GM08714 (cell line): Measurements from ENCODE around the gene CEACAM20.

Experiments
- H3K4me3 ChIP-seq: fragments of 200-500 bp; sonication (Bioruptor generic); 2 replicates; pipeline ENCODE4 v1.5.1; 2014; ENCODE audit warnings: mild to moderate bottlenecking, low read length, inconsistent platforms
- ZNF274 ChIP-seq: IDR thresholded peaks from 2 replicates; pipeline ENCODE4 v1.6.1; 2012; ENCODE audit warnings: mild to moderate bottlenecking, low read depth, low read length

Gene CEACAM20

GRCh38 chr19:44530777-44531176 lies 1.3 kb upstream of the CEACAM20 start:
- TF ChIP-seq ZNF274 = no peak
- no peak overlapping the region for H3K4me3 ChIP-seq

DNA sequence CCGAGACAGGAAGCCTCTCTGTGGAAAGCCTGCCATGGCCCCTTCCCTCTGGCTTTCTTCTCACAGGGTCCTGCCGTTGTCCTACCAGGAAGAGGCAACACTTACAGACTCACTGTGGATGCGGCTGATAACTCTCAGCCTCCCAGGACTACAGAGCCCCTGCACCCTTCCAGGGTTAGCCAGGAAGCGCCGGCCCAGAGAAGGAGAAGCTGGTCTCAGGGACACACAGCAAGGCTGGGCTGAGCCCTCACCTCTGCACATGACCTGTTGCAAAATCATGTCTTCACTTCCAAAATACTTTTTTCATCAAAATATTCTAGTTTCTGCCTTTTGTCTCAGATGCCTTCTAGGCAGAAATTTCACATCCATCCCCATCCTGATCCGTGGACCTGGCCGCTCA lies 1.9 kb downstream of the CEACAM20 start:
- no peak for TF ChIP-seq ZNF274

DNA sequence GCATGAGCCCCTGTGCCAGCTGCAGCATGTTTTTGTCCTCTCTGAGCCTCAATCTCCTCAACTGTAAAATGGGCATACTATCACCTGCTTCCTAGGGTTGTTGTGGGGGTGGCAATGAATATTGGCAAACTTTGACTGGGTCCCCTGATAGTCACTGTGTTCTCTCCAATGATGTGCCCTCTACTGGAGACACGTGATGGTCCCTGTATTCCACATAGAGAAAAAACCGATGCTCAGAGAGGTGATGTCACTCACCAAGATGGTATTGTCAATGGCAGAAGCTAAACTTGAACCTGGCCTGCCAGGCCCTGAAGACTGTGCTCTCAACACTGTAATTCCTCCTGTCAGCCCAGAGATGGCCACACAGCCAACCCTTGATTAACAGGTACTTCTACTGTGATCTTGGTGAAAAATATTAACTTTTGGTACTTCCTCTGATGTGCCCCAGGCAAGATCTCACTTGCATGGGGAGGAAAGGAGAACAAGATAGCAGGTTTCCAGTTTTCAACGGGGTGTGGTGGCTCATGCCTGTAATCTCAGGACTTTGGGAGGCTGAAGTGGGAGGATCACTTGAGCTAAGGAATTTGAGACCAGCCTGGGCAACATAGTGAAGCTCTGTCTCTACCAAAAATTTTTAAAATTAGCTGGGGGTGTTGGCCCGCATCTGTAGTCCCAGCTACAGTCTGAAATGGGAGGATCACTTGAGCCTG lies 3.6 kb downstream of the CEACAM20 start:
- TF ChIP-seq ZNF274 = no peak
- no peak overlapping the region for H3K4me3 ChIP-seq

More for the DNA sequence above, 1.9 kb downstream of the CEACAM20 start:
- no peak overlapping the region for H3K4me3 ChIP-seq

DNA sequence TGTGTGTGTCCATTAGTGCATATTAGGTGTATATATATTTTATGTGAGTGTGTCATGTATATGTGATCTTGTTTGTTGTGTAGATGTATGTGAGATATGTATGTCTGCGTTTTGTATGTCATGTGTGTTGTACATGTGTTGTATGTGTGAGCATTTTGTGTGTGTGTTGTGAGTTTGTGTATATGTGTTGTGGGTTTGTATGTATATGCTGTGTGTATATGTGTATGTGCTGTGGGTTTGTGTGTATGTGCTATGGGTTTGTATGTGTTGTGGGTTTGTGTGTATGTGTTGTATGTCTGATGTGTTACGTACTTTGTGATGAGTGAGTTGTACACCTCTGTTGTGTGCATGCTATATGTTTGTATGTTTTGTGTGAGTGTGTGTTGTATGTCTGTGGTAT lies 8.1 kb downstream of the CEACAM20 start:
- H3K4me3 ChIP-seq = no peak overlapping the region
- no peak for TF ChIP-seq ZNF274

DNA sequence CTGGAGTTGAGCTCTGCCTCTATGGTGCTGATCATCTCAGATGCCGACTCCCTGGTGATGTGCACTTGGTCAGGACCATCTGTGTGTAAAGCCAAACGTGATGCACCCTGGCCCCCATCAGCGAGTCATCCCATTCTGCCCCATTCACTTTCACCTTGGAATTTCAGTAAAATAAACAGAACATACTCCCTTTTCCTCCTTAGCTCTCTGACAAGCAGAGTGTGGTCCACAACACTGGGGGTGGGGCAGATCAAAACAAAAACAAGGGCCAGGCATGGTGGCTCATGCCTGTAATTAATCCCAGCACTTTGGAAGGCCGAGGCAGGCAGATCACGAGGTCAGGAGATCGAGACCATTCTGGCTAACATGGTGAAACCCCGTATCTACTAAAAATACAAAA lies 12.3 kb downstream of the CEACAM20 start:
- no peak for TF ChIP-seq ZNF274

GRCh38 chr19:44515907-44516306 lies 13.6 kb downstream of the CEACAM20 start:
- no peak overlapping the region for H3K4me3 ChIP-seq
- TF ChIP-seq ZNF274 = no peak

More for the DNA sequence above, 12.3 kb downstream of the CEACAM20 start:
- no peak overlapping the region for H3K4me3 ChIP-seq

- no peak overlapping the region for H3K4me3 ChIP-seq
- no peak for TF ChIP-seq ZNF274
Measured at GRCh38 chr19:44515031-44515430, 14.4 kb downstream of the CEACAM20 start.

DNA sequence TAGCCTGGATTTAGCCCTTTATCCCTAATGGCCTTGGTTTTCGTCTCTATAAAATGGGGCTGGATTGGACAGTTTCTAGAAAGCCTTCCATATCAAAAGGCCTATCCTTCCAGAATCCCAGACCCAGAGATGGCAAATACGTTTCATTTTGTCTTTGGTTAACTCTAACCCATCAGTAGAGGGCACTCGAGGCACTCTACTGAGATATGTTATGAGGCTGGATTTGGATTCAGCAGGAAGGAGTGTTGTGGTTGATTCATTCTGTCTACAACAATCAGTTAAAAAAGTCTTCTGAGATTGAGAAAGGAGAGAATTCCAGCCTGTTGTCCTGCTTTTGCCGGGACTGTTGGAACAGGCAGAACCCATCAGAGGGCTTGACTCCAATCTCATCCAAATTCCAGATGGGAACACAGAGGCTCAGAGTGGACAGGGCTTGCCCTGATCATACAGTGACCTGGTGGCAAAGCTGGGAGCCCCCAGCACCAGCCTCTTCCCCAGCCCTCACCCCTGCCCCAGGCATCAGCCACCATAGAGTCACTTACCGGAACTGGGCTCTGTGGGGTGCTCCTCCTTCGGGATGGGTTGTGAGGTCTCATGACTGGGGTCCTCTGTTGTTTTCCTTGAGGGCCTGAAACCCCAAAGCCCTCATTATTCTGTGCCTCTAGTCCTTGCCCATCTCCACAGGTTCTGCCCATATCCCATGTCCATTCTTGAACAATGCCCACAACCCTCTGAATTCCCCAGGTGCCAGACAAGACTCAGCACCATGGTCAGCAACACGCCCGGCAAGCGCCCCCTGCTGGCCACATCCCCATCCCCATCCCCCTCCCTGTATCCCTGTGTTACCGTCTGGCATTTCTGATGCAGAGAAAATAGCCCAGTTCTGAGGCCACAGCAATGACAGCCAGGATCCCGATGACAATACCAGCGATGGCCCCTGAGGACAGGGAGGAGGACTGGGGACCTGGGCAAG lies 16.9 kb downstream of the CEACAM20 start:
- no peak overlapping the region for H3K4me3 ChIP-seq
- TF ChIP-seq ZNF274 = no peak

DNA sequence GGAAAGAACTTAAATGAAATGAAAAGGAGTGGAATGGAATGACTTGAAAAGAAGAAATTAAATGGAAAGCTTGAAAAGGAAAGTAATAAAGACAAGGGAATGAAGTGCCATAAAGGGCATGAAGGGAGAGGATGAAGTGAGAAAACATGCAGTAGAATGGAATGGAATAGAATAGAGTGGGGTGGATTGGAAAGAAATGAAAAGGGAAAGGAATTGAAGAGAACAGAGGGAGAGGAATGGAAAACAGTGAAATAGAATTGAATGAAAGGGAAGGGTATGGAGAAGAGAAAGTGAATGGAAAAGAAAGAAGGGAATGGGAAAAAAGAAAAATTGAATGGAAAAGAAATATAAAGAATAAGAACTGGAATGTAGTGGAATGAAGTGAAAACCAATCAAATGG lies 20.0 kb downstream of the CEACAM20 start:
- no peak for TF ChIP-seq ZNF274
- no peak overlapping the region for H3K4me3 ChIP-seq

GRCh38 chr19:44499962-44500949 lies 29.2 kb downstream of the CEACAM20 start, which contains the start of gene ZNF180:
TSS of gene ZNF180 (minus strand) at chr19:44500522. CDS start at chr19:44497334, 3,188 bp downstream.
- H3K4me3 ChIP-seq = peak within 1 kb of the TSS; percentile 77
- no peak for TF ChIP-seq ZNF274

DNA sequence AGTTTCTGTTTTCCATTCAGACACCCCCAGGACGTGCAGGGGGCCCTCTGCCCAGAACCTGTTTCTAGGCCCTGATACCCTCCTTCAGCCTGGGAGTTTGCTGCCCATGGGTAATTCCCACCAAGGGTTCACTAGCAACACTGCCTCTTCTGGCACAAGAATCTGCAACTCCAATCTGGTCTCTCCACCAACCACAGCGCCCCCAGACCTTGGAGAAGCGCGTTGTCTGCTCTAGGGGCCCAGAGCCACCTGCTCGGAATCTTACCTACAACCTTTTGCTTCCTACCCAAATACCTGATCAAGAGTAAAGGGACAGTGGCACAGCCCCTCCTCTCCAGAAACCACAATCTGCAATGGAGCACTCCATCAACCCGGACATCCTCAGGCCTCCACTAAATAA lies 29.9 kb downstream of the CEACAM20 start:
- no peak for TF ChIP-seq ZNF274
- H3K4me3 ChIP-seq = peak overlapping the region; percentile 77

- H3K4me3 ChIP-seq = peak overlapping the region; percentile 77
- no peak for TF ChIP-seq ZNF274
Measured at GRCh38 chr19:44498988-44499387, 30.5 kb downstream of the CEACAM20 start.

GRCh38 chr19:44496711-44497110 lies 32.8 kb downstream of the CEACAM20 start:
- TF ChIP-seq ZNF274 = no peak
- H3K4me3 ChIP-seq = no peak overlapping the region
